A549 (cell line): Measurements from ENCODE around the gene SGSM2. TPM values are rescaled to one million over a fixed set of nuclear protein-coding genes. Genes with fewer than 3 reads are reported as not detected.

Experiments
- ATAC-seq, 2 experiments: fragments of 200-7000 bp in 1 of 2; fragments of >200 bp in 1 of 2; cut with Nextera tagmentation in 1 of 2; cut with Tn5 transposase in 1 of 2; 3 replicates each; pipeline versions ENCODE4 v1.8.0 to v1.9.1; 2018 to 2020; ENCODE audit warnings: mild to moderate bottlenecking in 1 of 2, moderate library complexity in 1 of 2
- CTCF ChIA-PET: fragments of 300-600 bp; sonication (Branson Sonifier 250); formaldehyde crosslinking; extraction: SDS; loops from one replicate; lab custom pipeline; 2021; ENCODE audit warnings: antibody characterized with exemption, inconsistent platforms; lab: Yijun Ruan, JAX
- POLR2A ChIA-PET: fragments of 350-600 bp; formaldehyde crosslinking; extraction: SDS; loops from one replicate; lab custom pipeline; 2021; ENCODE audit warnings: antibody characterized with exemption, inconsistent platforms; lab: Yijun Ruan, JAX
- DNase-seq, 2 experiments: peaks; one replicate each; pipeline versions ENCODE4 v3.0.0 to v3.0.0-alpha.2; 2011 to 2016; ENCODE audit warnings: low read depth in 1 of 2, low spot score in 1 of 2
- FAIRE-seq: peaks from 2 replicates; lab custom pipeline; 2011; peaks lifted over from hg19 to GRCh38; lab: Jason Lieb, UNC
- H3K27ac ChIP-seq, 2 experiments: fragments of >200 bp; sonication (Bioruptor Twin); formaldehyde crosslinking; 3 replicates each; pipeline ENCODE4 v1.5.1; 2016 to 2017
- H3K4me1 ChIP-seq: fragments of >200 bp; sonication (Bioruptor Twin); formaldehyde crosslinking; 3 replicates; pipeline ENCODE4 v1.6.1; 2016
- H3K4me2 ChIP-seq: fragments of >200 bp; sonication (Bioruptor Twin); formaldehyde crosslinking; 3 replicates; pipeline ENCODE4 v1.6.1; 2016
- H3K4me3 ChIP-seq: fragments of >200 bp; sonication (Bioruptor Twin); formaldehyde crosslinking; 3 replicates; pipeline ENCODE4 v1.5.1; 2016
- H3K9me3 ChIP-seq: fragments of >200 bp; sonication (Bioruptor Twin); formaldehyde crosslinking; 3 replicates; pipeline ENCODE4 v1.6.1; 2016
- ATOH8 ChIP-seq: fragments of 250-450 bp; sonication (Bioruptor Pico); IDR thresholded peaks from 2 replicates; pipeline ENCODE4 v1.5.0; 2020; ENCODE audit warnings: low read depth, mild to moderate bottlenecking, moderate library complexity
- CBX2 ChIP-seq: fragments of 200-600 bp; sonication (generic); IDR thresholded peaks from 2 replicates; pipeline ENCODE4 v1.6.1; 2016; ENCODE audit warnings: low read depth, mild to moderate bottlenecking, borderline replicate concordance
- CHD2 ChIP-seq: fragments of 150-350 bp; IDR thresholded peaks from 2 replicates; pipeline ENCODE4 v1.6.1; 2014; ENCODE audit warnings: low read length; ENCODE audit not compliant: partially characterized antibody
- EHF ChIP-seq: fragments of 250-450 bp; sonication (Bioruptor Pico); IDR thresholded peaks from 2 replicates; pipeline ENCODE4 v1.5.0; 2020; ENCODE audit warnings: mild to moderate bottlenecking
- EHMT2 ChIP-seq: fragments of 200-600 bp; sonication (generic); IDR thresholded peaks from 2 replicates; pipeline ENCODE4 v1.6.1; 2016; ENCODE audit warnings: antibody characterized with exemption, low read depth, mild to moderate bottlenecking, moderate library complexity
- ELK1 ChIP-seq: fragments of 150-350 bp; IDR thresholded peaks from 2 replicates; pipeline ENCODE4 v1.6.1; 2014; ENCODE audit warnings: low read depth, mild to moderate bottlenecking, low read length
- ESRRA ChIP-seq: fragments of 150-350 bp; IDR thresholded peaks from 2 replicates; pipeline ENCODE4 v1.6.1; 2014; ENCODE audit warnings: mild to moderate bottlenecking, low read length, borderline replicate concordance
- FOSB ChIP-seq: fragments of 250-450 bp; sonication (Bioruptor Pico); IDR thresholded peaks from 2 replicates; pipeline ENCODE4 v1.5.0; 2020; ENCODE audit warnings: mild to moderate bottlenecking, moderate library complexity
- FOSL2 ChIP-seq, 2 experiments: fragments of 450-650 bp in 1 of 2; fragments of >200 bp in 1 of 2; sonication (Bioruptor Twin) in 1 of 2; formaldehyde crosslinking; IDR thresholded peaks; 2 replicates each; pipeline versions ENCODE4 v1.5.0 to v1.6.1; 2016 to 2020; ENCODE audit warnings: mild to moderate bottlenecking in 1 of 2, moderate library complexity in 1 of 2
- HDAC2 ChIP-seq: fragments of 200-600 bp; sonication (generic); IDR thresholded peaks from 2 replicates; pipeline ENCODE4 v1.6.1; 2016
- HEYL ChIP-seq: fragments of 250-450 bp; sonication (Bioruptor Pico); IDR thresholded peaks from 2 replicates; pipeline ENCODE4 v1.8.0; 2021; ENCODE audit warnings: mild to moderate bottlenecking, moderate library complexity
- HOXB13 ChIP-seq: fragments of 250-450 bp; sonication (Bioruptor Pico); IDR thresholded peaks from 2 replicates; pipeline ENCODE4 v1.5.0; 2020; ENCODE audit warnings: low read depth, mild to moderate bottlenecking, moderate library complexity
- JUN ChIP-seq, 2 experiments: fragments of >200 bp; sonication (Bioruptor Twin); formaldehyde crosslinking; IDR thresholded peaks; 2 replicates in 1 of 2; 3 replicates in 1 of 2; pipeline ENCODE4 v1.6.1; 2016 to 2017
- KDM1A ChIP-seq: fragments of 200-600 bp; sonication (generic); IDR thresholded peaks from 2 replicates; pipeline ENCODE4 v1.6.1; 2016; ENCODE audit warnings: low read depth, mild to moderate bottlenecking
- MAX ChIP-seq: IDR thresholded peaks from 2 replicates; pipeline ENCODE4 v1.6.1; 2012
- NFE2L2 ChIP-seq: fragments of 150-350 bp; conservative IDR thresholded peaks from 2 replicates; pipeline ENCODE4 v1.6.1; 2014; ENCODE audit warnings: low read length
- PBX3 ChIP-seq: IDR thresholded peaks from 2 replicates; pipeline ENCODE4 v1.6.1; 2012
- RAD21 ChIP-seq, 2 experiments: fragments of >200 bp in 1 of 2; sonication (Bioruptor Twin) in 1 of 2; formaldehyde crosslinking in 1 of 2; IDR thresholded peaks in 1 of 2; conservative IDR thresholded peaks in 1 of 2; 2 replicates in 1 of 2; 3 replicates in 1 of 2; pipeline ENCODE4 v1.6.1; 2012 to 2018; ENCODE audit warnings: inconsistent platforms in 1 of 2
- RFX5 ChIP-seq: fragments of 450-650 bp; IDR thresholded peaks from 2 replicates; pipeline ENCODE4 v1.7.1; 2014; ENCODE audit warnings: antibody characterized with exemption, mild to moderate bottlenecking, moderate library complexity
- USF2 ChIP-seq: fragments of 450-650 bp; IDR thresholded peaks from 2 replicates; pipeline ENCODE4 v1.6.1; 2014; ENCODE audit warnings: antibody characterized with exemption
- ZFP36 ChIP-seq: fragments of 450-650 bp; IDR thresholded peaks from 2 replicates; pipeline ENCODE4 v1.6.1; 2014; ENCODE audit warnings: borderline replicate concordance; ENCODE audit not compliant: partially characterized antibody
- ZNF302 ChIP-seq: fragments of 250-450 bp; sonication (Bioruptor Pico); IDR thresholded peaks from 2 replicates; pipeline ENCODE4 v1.9.0; 2021; ENCODE audit warnings: inconsistent platforms, mild to moderate bottlenecking, moderate library complexity
- WGBS: methylation state at CpG from one replicate; pipeline ENCODE4 v1.1.6; 2017; ENCODE audit errors: missing lambda C conversion rate; 5-methylcytosine and 5-hydroxymethylcytosine counted together
- polyA plus RNA-seq, 4 experiments: library from polyadenylated mRNA; depleted of rRNA in 3 of 4; stranded (reverse); fragments of >200 nt; fragmentation: RNase III in 1 of 4; extraction: RNeasy Plus Mini Kit Qiagen cat#74134 plus additional on column Dnase treatment in 1 of 4; gene quantifications; 2 replicates in 3 of 4; 3 replicates in 1 of 4; pipeline ENCODE4 v1.2.3, GENCODE V29; 2011 to 2017

SGSM2 gene
- polyA plus RNA-seq, 2 of the 4 experiments (the other 2 are of a cell fraction): 24.9 to 53.3 TPM

GRCh38 chr17:2363318-2363717, 26.0 kb downstream of the SGSM2 start:
- no peak overlapping the region for H3K4me3 ChIP-seq
- 93% methylated on average over 20 of the region's 21 CpGs for WGBS
- ChIA-PET POLR2A (no interaction called here), CTCF (interaction anchor here (0.9 to 15.8 kb wide), 4 partner anchors 15 to 310 kb away, joined by 5 to 255 read pairs (median 112); no protein-coding TSS in a partner anchor)
- DNase-seq (no peak), ATAC-seq (no peak), FAIRE-seq (no peak)
- H3K9me3 ChIP-seq: no peaks in the 10 kb centered on the region
- H3K4me1 ChIP-seq: peaks cover 19% of the 10 kb centered on the region
- no peak overlapping the region for H3K27ac ChIP-seq
- no peak for TF ChIP-seq HOXB13
- TF ChIP-seq HDAC2: no peak
- TF ChIP-seq RFX5: no peak
- no peak for TF ChIP-seq ELK1
- TF ChIP-seq ZNF302 (CRISPR knock-in tag): no peak
- TF ChIP-seq NFE2L2: no peak
- no peak for TF ChIP-seq ESRRA
- no peak for TF ChIP-seq MAX
- TF ChIP-seq CHD2: no peak
- no peak for TF ChIP-seq FOSL2 (IDR thresholded peaks at IDR 0.05)
- TF ChIP-seq FOSL2 (CRISPR knock-in tag; IDR thresholded peaks at IDR 0.05): no peak
- TF ChIP-seq RAD21 (conservative IDR thresholded peaks at IDR 0.05 in 1 of 2, IDR thresholded peaks at IDR 0.05 in 1 of 2): no peak
- no peak for TF ChIP-seq EHMT2
- no peak for TF ChIP-seq ATOH8 (CRISPR knock-in tag)
- no peak for TF ChIP-seq PBX3
- TF ChIP-seq ZFP36: no peak
- no peak overlapping the region for H3K4me2 ChIP-seq

GRCh38 chr17:2363851-2364762, 26.8 kb downstream of the SGSM2 start:
- no peak overlapping the region for H3K4me2 ChIP-seq
- FAIRE-seq (no peak), DNase-seq (no peak), ATAC-seq (no peak)
- no peak overlapping the region for H3K27ac ChIP-seq
- TF ChIP-seq RAD21 (conservative IDR thresholded peaks at IDR 0.05 in 1 of 2, IDR thresholded peaks at IDR 0.05 in 1 of 2) (no peak), KDM1A (no peak), CBX2 (no peak), HEYL (CRISPR knock-in tag) (no peak), ESRRA (no peak), JUN (IDR thresholded peaks at IDR 0.05) (no peak), FOSB (no peak), EHF (CRISPR knock-in tag) (no peak), USF2 (no peak), NFE2L2 (no peak), ZNF302 (CRISPR knock-in tag) (no peak), ATOH8 (CRISPR knock-in tag) (no peak)
- no peak overlapping the region for H3K4me3 ChIP-seq
- ChIA-PET POLR2A (no interaction called here), CTCF (interaction anchor here (0.9 to 15.8 kb wide), 5 partner anchors 16 to 311 kb away, joined by 3 to 255 read pairs (median 9); no protein-coding TSS in a partner anchor)
- 87% methylated on average over 26 of the region's 26 CpGs for WGBS
- no peaks in the 10 kb centered on the region for H3K9me3 ChIP-seq
- peaks cover 11% of the 10 kb centered on the region for H3K4me1 ChIP-seq
